ENCODE measurements around the gene LZIC. TPM values are rescaled to one million over a fixed set of nuclear protein-coding genes. Genes with fewer than 3 reads are reported as not detected.
"Not testable (repeated sequence)": the region's sequence is repeated elsewhere in the genome, so short reads cannot be mapped to it uniquely, and the experiment has no call there.

The LZIC gene
- total and polyA plus RNA-seq, 2 donors: 26.0 to 41.2 TPM

DNA sequence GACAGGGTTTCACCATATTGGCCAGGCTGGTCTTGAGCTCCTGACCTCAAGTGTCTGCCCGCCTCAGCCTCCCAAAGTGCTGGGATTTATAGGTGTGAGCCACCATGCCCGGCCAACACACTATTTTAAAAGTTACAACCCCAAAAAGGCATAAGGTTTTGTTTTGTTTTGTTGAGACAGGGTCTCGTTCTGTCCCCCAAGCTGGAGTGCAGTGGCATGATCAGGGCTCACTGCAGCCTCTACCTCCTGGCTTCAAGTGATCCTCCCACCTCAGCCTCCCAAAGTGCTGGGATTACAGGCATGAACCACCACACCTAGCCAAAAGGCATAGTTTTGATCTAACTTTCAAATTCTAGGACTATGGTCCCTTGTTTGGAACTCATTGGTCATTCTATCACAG lies 25.7 kb downstream of the LZIC start:
- not testable (repeated sequence) for H3K4me3 ChIP-seq (ENCODE audit: low read length in 2 of 2); H3K9me3 ChIP-seq (ENCODE audit: control insufficient read depth in 2 of 2, insufficient read depth in 1 of 2, low read length in 1 of 2); DNase-seq (ENCODE audit: low read depth in 6 of 9, low spot score in 9 of 9); H3K27ac ChIP-seq (ENCODE audit: low read depth in 1 of 2, low read length in 1 of 2); H3K36me3 ChIP-seq (ENCODE audit: control insufficient read depth in 2 of 2, insufficient read depth in 2 of 2, low read length in 1 of 2); H3K27me3 ChIP-seq (ENCODE audit: control insufficient read depth in 2 of 2, insufficient read depth in 1 of 2, low read length in 1 of 2); H3K4me1 ChIP-seq (ENCODE audit: control insufficient read depth in 2 of 2, insufficient read depth in 2 of 2, low read length in 2 of 2)
- WGBS: 93% methylated on average over 3 of the region's 3 CpGs

DNA sequence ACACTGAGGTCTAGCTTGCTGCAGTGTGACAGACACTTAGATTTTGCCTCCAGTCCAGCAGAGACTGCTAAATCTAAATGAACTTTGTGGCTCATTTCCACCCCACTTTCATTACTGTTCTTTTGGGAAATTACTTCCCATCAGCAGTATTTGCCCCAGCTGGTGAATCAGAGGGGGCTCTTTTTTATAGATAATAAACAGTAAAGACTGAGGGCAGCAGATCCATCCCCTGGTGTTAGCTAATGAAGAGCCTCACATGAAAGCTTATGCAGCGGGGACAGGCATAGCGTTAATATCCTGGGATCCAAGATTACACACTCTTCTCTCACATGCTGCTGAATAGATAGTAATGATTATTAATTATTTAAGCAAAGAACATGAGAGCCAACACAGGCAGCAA lies 26.7 kb downstream of the LZIC start:
- Histone ChIP-seq H3K27ac (ENCODE audit: low read depth in 1 of 2, low read length in 1 of 2) (no peak overlapping the region), H3K4me1 (ENCODE audit: control insufficient read depth in 2 of 2, insufficient read depth in 2 of 2, low read length in 2 of 2) (peaks cover 0 to 1% of the 10 kb centered on the region in 2 donors), H3K9me3 (ENCODE audit: control insufficient read depth in 2 of 2, insufficient read depth in 1 of 2, low read length in 1 of 2) (no peaks in the 10 kb centered on the region), H3K27me3 (ENCODE audit: control insufficient read depth in 2 of 2, insufficient read depth in 1 of 2, low read length in 1 of 2) (no peaks in the 10 kb centered on the region), H3K4me3 (ENCODE audit: low read length in 2 of 2) (no peak overlapping the region), H3K36me3 (ENCODE audit: control insufficient read depth in 2 of 2, insufficient read depth in 2 of 2, low read length in 1 of 2) (no peaks in the 10 kb centered on the region)
- DNase-seq (ENCODE audit: low read depth in 6 of 9, low spot score in 9 of 9): no peak
- over 99% methylated on average over 2 of the region's 2 CpGs for WGBS

GRCh38 chr1:9914610-9914937 lies 28.6 kb downstream of the LZIC start:
- Histone ChIP-seq H3K4me1 (ENCODE audit: control insufficient read depth in 2 of 2, insufficient read depth in 2 of 2, low read length in 2 of 2) (peaks cover 0 to 7% of the 10 kb centered on the region in 2 donors), H3K27me3 (ENCODE audit: control insufficient read depth in 2 of 2, insufficient read depth in 1 of 2, low read length in 1 of 2) (no peaks in the 10 kb centered on the region), H3K36me3 (ENCODE audit: control insufficient read depth in 2 of 2, insufficient read depth in 2 of 2, low read length in 1 of 2) (no peaks in the 10 kb centered on the region), H3K4me3 (ENCODE audit: low read length in 2 of 2) (no peak overlapping the region), H3K9me3 (ENCODE audit: control insufficient read depth in 2 of 2, insufficient read depth in 1 of 2, low read length in 1 of 2) (no peaks in the 10 kb centered on the region), H3K27ac (ENCODE audit: low read depth in 1 of 2, low read length in 1 of 2) (no peak overlapping the region)
- no peak for DNase-seq (ENCODE audit: low read depth in 6 of 9, low spot score in 9 of 9)
- 94% methylated on average over 2 of the region's 2 CpGs for WGBS

DNA sequence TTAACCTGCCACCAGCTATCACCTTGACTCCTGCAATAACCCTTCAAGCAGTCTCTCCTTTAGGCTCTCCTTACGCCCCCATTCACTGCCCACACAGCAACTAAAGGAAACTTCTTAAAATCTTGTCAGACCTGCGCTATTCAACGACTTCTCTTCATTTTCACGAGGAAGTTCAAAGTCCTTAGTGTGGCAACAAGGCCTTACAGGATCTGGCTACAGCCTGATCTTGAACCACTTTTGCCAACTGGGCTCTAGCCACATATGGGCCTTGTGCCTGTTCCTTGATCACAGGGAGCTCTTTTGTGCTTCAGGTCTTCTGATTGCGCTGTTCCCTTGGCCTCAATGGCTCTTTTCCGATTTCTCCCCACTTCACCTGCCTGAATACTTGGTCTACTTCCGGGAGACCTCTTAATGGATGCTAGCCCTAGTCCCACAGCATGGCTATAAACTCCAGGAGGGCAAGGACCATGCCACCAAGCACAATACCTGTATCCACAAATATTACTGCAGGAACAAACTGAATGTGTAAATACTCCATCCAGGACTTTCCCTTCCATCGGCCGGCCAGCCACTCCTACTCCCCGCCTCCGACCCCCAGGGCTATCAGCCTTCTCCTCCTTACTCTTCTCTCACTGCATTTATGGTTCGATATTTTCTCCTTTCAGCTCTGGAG lies 30.8 kb downstream of the LZIC start:
- Histone ChIP-seq H3K4me1 (ENCODE audit: control insufficient read depth in 2 of 2, insufficient read depth in 2 of 2, low read length in 2 of 2) (peaks cover 4 to 15% of the 10 kb centered on the region in 2 donors), H3K9me3 (ENCODE audit: control insufficient read depth in 2 of 2, insufficient read depth in 1 of 2, low read length in 1 of 2) (no peaks in the 10 kb centered on the region), H3K27me3 (ENCODE audit: control insufficient read depth in 2 of 2, insufficient read depth in 1 of 2, low read length in 1 of 2) (no peaks in the 10 kb centered on the region), H3K36me3 (ENCODE audit: control insufficient read depth in 2 of 2, insufficient read depth in 2 of 2, low read length in 1 of 2) (no peaks in the 10 kb centered on the region), H3K4me3 (ENCODE audit: low read length in 2 of 2) (no peak overlapping the region), H3K27ac (ENCODE audit: low read depth in 1 of 2, low read length in 1 of 2) (no peak overlapping the region)
- WGBS: 93% methylated on average over 12 of the region's 12 CpGs
- no peak for DNase-seq (ENCODE audit: low read depth in 6 of 9, low spot score in 9 of 9)

- Histone ChIP-seq H3K27me3 (ENCODE audit: control insufficient read depth in 2 of 2, insufficient read depth in 1 of 2, low read length in 1 of 2) (no peaks in the 10 kb centered on the region), H3K9me3 (ENCODE audit: control insufficient read depth in 2 of 2, insufficient read depth in 1 of 2, low read length in 1 of 2) (no peaks in the 10 kb centered on the region), H3K27ac (ENCODE audit: low read depth in 1 of 2, low read length in 1 of 2) (peak overlapping the region; percentile 98), H3K4me1 (ENCODE audit: control insufficient read depth in 2 of 2, insufficient read depth in 2 of 2, low read length in 2 of 2) (peaks cover 4 to 15% of the 10 kb centered on the region in 2 donors), H3K4me3 (ENCODE audit: low read length in 2 of 2) (peak overlapping the region; percentile 74 to 82), H3K36me3 (ENCODE audit: control insufficient read depth in 2 of 2, insufficient read depth in 2 of 2, low read length in 1 of 2) (no peaks in the 10 kb centered on the region)
- under 1% methylated on average over 45 of the region's 45 CpGs for WGBS
- DNase-seq (ENCODE audit: low read depth in 6 of 9, low spot score in 9 of 9): peak in 8 of 9 donors; percentile 91 to 99 (median 98)
Observed at GRCh38 chr1:9910423-9911178, 32.6 kb downstream of the LZIC start.

DNA sequence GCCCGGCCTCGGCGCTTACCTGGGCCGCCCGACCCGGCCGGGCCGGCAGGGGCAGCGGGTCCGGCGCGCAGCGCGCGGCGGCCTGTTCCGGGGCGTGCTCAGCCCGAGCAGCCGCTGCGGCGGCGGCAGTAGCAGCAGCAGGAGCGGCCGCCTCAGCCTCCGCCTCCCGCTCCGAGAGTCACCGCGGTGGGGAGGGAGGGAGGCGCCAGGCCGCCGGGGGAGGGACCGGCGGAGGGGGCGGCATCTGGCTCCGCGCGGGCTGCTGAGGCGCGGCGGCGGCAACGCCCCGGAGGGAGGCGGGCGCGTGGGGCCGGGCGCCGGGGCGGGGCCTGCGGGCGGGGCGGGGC lies 33.1 kb downstream of the LZIC start, which contains the start of gene CTNNBIP1:
TSS of gene CTNNBIP1 (minus strand) at position 194 of the 347 bp plus-strand sequence. CDS start 38,205 bp downstream, outside the sequence.
- H3K9me3 ChIP-seq (ENCODE audit: control insufficient read depth in 2 of 2, insufficient read depth in 1 of 2, low read length in 1 of 2): no peaks in the 10 kb centered on the region
- H3K27me3 ChIP-seq (ENCODE audit: control insufficient read depth in 2 of 2, insufficient read depth in 1 of 2, low read length in 1 of 2): no peaks in the 10 kb centered on the region
- WGBS: under 1% methylated on average over 55 of the region's 55 CpGs
- peak in 1 of 9 donors; percentile 98 for DNase-seq (ENCODE audit: low read depth in 6 of 9, low spot score in 9 of 9)
- H3K27ac ChIP-seq (ENCODE audit: low read depth in 1 of 2, low read length in 1 of 2): peak within 1 kb of the TSS; percentile 98
- H3K4me1 ChIP-seq (ENCODE audit: control insufficient read depth in 2 of 2, insufficient read depth in 2 of 2, low read length in 2 of 2): peaks cover 4 to 15% of the 10 kb centered on the region in 2 donors
- peak within 1 kb of the TSS; percentile 81 to 82 for H3K4me3 ChIP-seq (ENCODE audit: low read length in 2 of 2)
- no peaks in the 10 kb centered on the region for H3K36me3 ChIP-seq (ENCODE audit: control insufficient read depth in 2 of 2, insufficient read depth in 2 of 2, low read length in 1 of 2)

- Histone ChIP-seq H3K27me3 (ENCODE audit: control insufficient read depth in 2 of 2, insufficient read depth in 1 of 2, low read length in 1 of 2) (no peaks in the 10 kb centered on the region), H3K36me3 (ENCODE audit: control insufficient read depth in 2 of 2, insufficient read depth in 2 of 2, low read length in 1 of 2) (no peaks in the 10 kb centered on the region), H3K27ac (ENCODE audit: low read depth in 1 of 2, low read length in 1 of 2) (peak overlapping the region; percentile 26 to 68), H3K9me3 (ENCODE audit: control insufficient read depth in 2 of 2, insufficient read depth in 1 of 2, low read length in 1 of 2) (no peaks in the 10 kb centered on the region), H3K4me1 (ENCODE audit: control insufficient read depth in 2 of 2, insufficient read depth in 2 of 2, low read length in 2 of 2) (peaks cover 4 to 15% of the 10 kb centered on the region in 2 donors), H3K4me3 (ENCODE audit: low read length in 2 of 2) (peak overlapping the region; percentile 61 to 81)
- peak in 2 of 9 donors; percentile 22 to 34 for DNase-seq (ENCODE audit: low read depth in 6 of 9, low spot score in 9 of 9)
- WGBS: under 1% methylated on average over 47 of the region's 47 CpGs
Observed at GRCh38 chr1:9909234-9910046, 33.8 kb downstream of the LZIC start.

DNA sequence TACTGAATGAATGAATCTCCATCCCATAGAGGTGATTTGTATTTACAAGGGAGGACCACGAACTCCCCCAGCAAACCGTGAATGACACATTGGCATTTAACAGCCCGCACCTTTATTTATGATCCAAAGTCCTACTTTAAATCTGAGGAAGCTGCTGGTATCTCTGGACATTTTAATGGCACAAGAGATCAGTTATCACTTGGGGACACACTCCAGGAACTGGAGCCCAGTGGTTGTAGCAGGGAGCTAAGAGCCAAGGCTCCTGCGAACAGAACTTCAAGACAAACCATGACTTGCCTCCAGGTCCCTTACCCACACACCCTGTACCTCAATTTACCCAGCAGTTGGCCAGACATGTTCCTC lies 34.3 kb downstream of the LZIC start:
- H3K27me3 ChIP-seq (ENCODE audit: control insufficient read depth in 2 of 2, insufficient read depth in 1 of 2, low read length in 1 of 2): no peaks in the 10 kb centered on the region
- H3K36me3 ChIP-seq (ENCODE audit: control insufficient read depth in 2 of 2, insufficient read depth in 2 of 2, low read length in 1 of 2): no peaks in the 10 kb centered on the region
- H3K27ac ChIP-seq (ENCODE audit: low read depth in 1 of 2, low read length in 1 of 2): no peak overlapping the region
- peaks cover 4 to 15% of the 10 kb centered on the region in 2 donors for H3K4me1 ChIP-seq (ENCODE audit: control insufficient read depth in 2 of 2, insufficient read depth in 2 of 2, low read length in 2 of 2)
- WGBS: 91% methylated on average over 4 of the region's 4 CpGs
- H3K9me3 ChIP-seq (ENCODE audit: control insufficient read depth in 2 of 2, insufficient read depth in 1 of 2, low read length in 1 of 2): no peaks in the 10 kb centered on the region
- DNase-seq (ENCODE audit: low read depth in 6 of 9, low spot score in 9 of 9): no peak
- H3K4me3 ChIP-seq (ENCODE audit: low read length in 2 of 2): peak overlapping the region in 1 of 2 donors; percentile 61

GRCh38 chr1:9907441-9907840 lies 35.8 kb downstream of the LZIC start:
- no peaks in the 10 kb centered on the region for H3K36me3 ChIP-seq (ENCODE audit: control insufficient read depth in 2 of 2, insufficient read depth in 2 of 2, low read length in 1 of 2)
- WGBS: 89% methylated on average over 5 of the region's 5 CpGs
- no peaks in the 10 kb centered on the region for H3K27me3 ChIP-seq (ENCODE audit: control insufficient read depth in 2 of 2, insufficient read depth in 1 of 2, low read length in 1 of 2)
- no peaks in the 10 kb centered on the region for H3K9me3 ChIP-seq (ENCODE audit: control insufficient read depth in 2 of 2, insufficient read depth in 1 of 2, low read length in 1 of 2)
- no peak for DNase-seq (ENCODE audit: low read depth in 6 of 9, low spot score in 9 of 9)
- peaks cover 4 to 15% of the 10 kb centered on the region in 2 donors for H3K4me1 ChIP-seq (ENCODE audit: control insufficient read depth in 2 of 2, insufficient read depth in 2 of 2, low read length in 2 of 2)
- H3K4me3 ChIP-seq (ENCODE audit: low read length in 2 of 2): no peak overlapping the region
- no peak overlapping the region for H3K27ac ChIP-seq (ENCODE audit: low read depth in 1 of 2, low read length in 1 of 2)
